ENCODE measurements around the gene BAIAP3.

The BAIAP3 gene

DNA sequence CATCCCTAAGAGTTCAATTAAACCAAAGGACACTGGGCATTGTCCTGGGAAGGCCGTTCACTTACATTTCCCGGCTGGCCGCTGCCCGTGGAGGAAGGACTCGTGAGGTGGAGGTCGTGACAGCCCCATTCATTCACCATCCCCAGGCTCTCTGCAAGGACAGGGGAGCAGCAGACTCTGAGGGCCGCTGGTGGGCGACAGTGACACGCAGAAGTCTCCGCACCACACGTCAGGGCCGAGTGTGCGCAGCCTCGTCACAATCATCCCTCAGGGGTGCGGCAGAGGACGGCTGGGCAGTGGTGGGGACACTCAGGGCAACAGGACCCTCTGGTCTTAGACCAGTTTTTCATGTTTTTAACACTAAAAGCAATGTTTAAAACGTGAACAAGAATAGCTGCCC, 59.4 kb downstream of the BAIAP3 start:
- DNase-seq (ENCODE audit: low spot score): no peak

- DNase-seq (ENCODE audit: low spot score): no peak
Measured at GRCh38 chr16:1393613-1394176, 60.2 kb downstream of the BAIAP3 start.

DNA sequence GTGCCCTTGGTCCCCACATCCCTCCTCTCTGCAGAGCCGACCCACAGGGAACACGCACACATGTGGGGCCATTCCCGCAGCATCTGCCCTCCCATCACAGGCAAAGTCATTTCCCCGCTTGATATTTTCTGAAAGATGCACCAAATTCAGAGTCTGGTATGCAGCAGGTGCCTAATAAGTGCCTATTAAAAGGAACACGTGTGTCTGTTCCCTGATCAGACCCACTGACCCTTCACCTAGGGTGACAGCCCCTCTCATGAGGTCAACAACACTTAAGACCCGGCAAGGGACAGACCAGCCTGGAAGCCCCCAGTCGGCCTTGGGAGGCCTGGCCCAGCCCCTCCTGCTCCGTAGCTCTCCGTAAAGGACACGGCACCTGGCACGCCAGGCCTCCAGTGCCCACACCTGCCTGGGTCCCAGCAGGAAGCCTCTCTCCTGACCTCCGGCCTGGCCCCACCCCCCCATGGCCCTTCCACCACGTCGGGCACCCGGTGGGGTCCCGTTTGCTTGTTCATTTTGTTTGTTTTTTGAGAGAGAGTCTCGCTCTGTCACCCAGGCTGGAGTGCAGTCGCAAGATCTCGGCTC, 61.0 kb downstream of the BAIAP3 start:
- DNase-seq (ENCODE audit: low spot score): no peak

DNA sequence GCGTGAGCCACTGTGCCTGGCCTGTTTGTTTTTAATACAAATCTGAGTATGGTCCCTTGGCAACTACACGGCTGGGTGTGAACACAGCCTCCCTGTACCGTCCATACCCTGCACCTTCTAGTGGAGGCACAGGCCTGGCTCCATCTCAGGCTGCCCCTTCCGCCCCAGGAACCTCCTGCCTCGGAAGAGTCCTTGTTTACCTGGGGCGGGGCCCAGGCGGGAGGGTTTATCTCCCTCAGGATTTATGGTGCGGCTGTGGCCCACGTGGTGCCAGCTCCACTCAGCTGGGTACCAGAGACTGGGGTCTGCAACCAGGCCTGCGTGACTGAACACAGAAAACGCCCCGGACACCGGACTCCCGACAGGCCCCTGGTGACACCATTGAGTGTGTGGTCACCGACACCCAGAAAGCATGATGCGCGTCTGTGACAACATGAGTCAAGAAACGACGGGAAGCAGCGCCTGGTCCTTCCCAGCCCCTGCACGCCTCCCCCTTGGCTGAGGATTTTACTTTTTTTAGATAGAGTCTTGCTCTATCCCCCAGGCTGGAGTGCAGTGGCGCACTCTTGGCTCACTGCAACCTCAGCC, 62.1 kb downstream of the BAIAP3 start:
- no peak for DNase-seq (ENCODE audit: low spot score)

DNA sequence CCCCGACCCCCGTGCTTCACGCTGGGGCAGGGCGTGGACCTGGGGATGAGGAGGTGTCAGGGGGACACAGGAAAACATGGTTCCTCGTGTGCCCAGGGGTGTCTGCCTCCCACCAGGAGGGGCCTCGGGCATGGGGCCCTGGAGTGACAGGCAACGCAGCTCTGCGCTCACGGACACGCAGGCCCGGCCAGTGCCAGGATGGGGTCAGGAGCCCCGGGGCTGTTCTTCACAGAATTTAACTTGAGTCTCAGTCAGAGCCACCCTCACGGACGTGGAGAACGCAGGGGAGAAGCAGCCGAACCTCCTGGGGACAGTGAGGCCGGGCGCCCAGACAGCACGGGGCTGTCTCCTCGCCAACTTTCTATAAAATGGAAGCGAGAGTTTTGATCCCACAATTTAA, 64.3 kb downstream of the BAIAP3 start:
- no peak for DNase-seq (ENCODE audit: low spot score)

GRCh38 chr16:1398351-1398750, 64.9 kb downstream of the BAIAP3 start:
- no peak for DNase-seq (ENCODE audit: low spot score)
